Ureter (tissue), 1 donor: ENCODE data around the gene RIMS3. TPM values are rescaled to one million over a fixed set of nuclear protein-coding genes. Genes with fewer than 3 reads are reported as not detected.
"Not testable (repeated sequence)": the region's sequence is repeated elsewhere in the genome, so short reads cannot be mapped to it uniquely, and the experiment has no call there.

Experiments
- DNase-seq: peaks from one replicate; pipeline ENCODE4 v3.0.0-alpha.2; 2020; ENCODE audit warnings: low spot score
- total RNA-seq: library from RNA; stranded (reverse); gene quantifications from one replicate; pipeline ENCODE4 v1.2.4, GENCODE V29; 2023
- donor health status: DM: yes; HTN: yes; CAD: no.

RIMS3 gene
- total RNA-seq = 5.3 TPM

DNA sequence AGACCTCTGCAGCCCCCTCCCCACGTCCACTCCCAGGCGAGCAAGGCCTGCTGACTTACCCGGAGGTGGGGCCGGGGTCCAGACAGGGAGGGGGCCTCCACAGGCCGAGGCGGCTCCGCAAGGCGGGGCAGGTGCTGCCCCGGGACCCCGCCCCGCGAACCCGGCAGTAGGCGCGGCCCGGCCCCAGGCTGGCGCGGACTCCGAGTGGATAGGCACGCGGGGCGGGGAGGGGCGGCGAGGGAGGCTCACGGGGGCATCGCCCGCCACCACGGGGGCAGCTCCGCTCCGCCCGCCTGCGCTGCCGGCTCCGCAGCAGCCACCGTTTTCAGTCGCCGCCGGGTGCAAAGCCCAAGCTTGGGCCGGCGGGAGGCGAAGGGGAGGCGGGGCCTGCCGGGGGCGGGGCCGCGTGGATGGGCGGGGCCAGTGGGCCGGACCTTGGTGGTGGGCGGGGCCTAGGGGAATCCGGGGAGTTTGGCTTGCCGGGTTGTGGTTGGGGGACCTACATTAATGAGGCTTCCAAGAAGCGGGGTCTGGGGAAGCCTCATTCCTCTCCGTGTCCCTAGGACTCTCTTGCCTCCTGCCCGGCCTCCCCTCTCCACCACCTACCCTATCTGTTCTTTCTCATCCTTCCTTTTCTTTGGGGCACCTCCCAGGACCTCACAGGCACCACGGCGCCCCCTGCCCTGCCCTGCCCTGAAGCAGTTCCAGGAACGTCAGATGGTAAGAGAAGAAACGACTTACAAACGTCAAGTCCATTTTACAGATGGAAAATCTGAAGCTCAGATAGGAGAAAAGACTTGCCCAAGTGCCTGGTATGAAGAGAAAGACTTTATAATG is at the start of gene RIMS3:
Gene RIMS3 (minus strand): TSS at position 348 of the 837 bp plus-strand sequence. CDS start 23,757 bp downstream, outside the sequence.
- DNase-seq = peak; percentile 82

DNA sequence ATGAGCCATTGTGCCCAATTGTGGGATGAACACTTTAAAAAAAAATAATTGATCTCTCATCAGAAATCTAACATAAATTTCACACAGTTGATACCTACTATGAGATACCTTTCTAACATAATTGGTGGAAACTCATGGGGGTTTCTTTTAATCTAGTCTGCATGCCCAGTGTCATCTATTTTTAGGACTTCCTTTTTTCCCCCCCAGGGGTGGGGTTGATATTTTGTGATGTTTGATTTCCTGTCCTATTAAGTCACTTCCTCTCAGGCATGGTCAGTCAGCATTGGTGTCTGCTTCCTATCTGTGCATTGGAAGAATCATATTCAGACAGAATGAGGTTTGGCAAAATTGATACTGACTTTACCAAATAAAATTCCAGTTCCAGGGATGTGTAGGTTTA is 47.5 kb upstream of the RIMS3 start:
- DNase-seq = no peak

DNA sequence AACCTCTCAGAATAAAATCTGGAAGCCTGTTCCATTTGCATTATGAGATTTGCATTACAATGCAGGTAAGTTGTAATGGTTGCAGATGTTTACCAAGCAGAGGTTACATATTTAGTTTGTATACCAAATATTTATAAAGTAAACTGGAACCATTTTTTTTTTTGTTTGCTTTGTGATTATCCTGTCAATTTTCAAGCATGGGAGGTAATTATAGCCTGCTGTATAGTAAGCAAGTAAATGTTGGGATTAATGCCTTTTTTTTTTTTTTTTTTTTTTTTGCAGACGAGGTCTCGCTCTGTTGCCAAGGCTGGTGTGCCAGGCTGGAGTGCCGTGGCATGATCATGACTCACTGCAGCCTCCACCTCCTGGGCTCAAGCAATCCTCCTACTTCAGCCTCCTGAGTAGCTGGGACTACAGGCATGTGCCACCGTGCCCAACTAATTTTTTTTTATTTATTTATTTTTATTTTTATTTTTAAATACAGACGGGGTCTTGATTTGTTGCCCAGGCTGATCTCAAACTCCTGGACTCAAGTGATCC is 47.0 kb upstream of the RIMS3 start:
- DNase-seq = no peak

GRCh38 chr1:40711465-40712404 is 46.3 kb upstream of the RIMS3 start:
- DNase-seq = peak; percentile 56

- DNase-seq = no peak
These were observed 45.3 kb upstream of the RIMS3 start for GRCh38 chr1:40710581-40711315.

DNA sequence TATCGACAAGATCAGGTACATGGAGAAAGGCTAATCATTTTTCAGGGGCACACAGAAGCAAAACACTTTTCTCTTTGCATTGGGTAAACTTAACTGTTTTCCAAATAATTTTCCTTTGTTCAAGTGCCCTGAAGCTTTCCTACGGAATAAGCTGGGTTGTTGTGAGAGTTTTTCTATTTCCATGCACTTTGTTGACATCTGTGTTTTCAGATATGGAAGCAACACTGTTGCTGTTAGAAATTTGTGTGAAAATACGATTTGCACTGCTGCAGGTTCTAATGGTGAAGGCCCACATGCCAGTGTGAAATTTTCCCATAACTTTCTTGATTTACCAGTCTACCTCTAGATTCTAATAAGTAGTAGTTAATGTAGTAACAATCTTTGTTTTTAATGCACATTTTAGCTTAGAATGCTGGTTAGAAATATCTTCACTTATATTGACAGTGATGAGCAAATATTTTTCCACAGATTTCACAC is 44.4 kb upstream of the RIMS3 start:
- no peak for DNase-seq

- peak; percentile 84 for DNase-seq
These were observed 43.8 kb upstream of the RIMS3 start for GRCh38 chr1:40709100-40709801.

- DNase-seq = no peak
These were observed 43.2 kb upstream of the RIMS3 start for GRCh38 chr1:40708750-40709099.

- DNase-seq = no peak
These were observed 41.1 kb upstream of the RIMS3 start for GRCh38 chr1:40706626-40707025.

- DNase-seq = no peak
These were observed 39.6 kb upstream of the RIMS3 start for GRCh38 chr1:40704817-40705733.

- no peak for DNase-seq
These were observed 37.8 kb upstream of the RIMS3 start for GRCh38 chr1:40703316-40703715.

DNA sequence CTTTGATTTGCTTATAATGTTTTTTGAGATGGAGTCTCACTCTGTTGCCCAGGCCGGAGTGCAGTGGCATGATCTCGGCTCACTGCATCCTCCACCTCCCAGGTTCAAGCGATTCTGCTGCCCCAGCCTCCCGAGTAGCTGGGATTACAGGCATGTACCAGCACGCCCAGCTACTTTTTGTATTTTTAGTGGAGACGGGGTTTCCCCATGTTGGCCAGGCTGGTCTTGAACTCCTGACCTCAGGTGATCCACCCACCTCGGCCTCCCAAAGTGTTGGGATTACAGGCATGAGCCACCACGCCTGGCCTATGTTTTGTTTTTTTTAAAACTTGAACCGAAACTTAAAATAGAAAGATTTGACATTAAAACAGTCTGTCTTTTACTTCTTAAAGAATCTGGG is 37.3 kb upstream of the RIMS3 start:
- not testable (repeated sequence) for DNase-seq

DNA sequence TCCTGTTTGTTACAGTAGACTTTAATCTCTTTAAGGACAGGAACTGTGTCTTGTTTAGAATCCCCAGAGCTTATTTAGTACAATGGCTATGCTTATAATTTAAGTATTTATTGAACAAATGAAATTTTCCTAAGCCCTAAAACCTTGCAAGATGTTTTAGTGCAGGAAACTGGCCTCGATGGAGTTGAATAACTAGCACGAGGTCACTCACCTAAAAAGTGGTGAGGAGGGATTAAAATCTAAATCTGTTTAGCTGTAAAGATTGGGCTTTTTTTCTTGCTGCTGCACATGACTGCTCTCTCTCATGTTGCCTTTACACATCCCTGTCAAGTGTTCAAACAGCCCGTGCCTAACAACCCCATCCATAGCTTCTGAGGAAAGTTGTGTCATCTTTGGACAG is 36.2 kb upstream of the RIMS3 start:
- DNase-seq = no peak

- DNase-seq = no peak
These were observed 34.3 kb upstream of the RIMS3 start for GRCh38 chr1:40699787-40700186.

DNA sequence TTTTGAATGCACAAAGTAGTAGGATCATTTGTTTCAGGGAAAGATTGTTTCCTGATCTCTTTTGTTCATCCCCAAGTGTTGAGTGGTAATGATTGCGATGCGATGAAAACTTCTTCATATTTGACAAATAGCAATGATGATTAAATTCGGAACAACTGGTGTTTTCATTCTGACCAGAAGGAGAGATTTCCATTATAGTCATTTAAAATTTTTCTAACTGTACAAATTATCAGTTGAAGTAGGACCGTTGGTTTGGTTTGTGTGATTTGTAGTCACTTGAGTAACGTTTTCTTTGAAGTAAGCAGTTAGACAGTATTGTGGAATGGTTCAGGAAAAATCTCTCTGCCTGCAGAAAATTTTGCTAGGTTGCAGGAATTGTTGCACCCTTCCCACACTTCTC is 32.0 kb upstream of the RIMS3 start:
- no peak for DNase-seq

- no peak for DNase-seq
These were observed 30.8 kb upstream of the RIMS3 start for GRCh38 chr1:40696294-40696693.

GRCh38 chr1:40694353-40694874 is 28.9 kb upstream of the RIMS3 start:
- DNase-seq = no peak

DNA sequence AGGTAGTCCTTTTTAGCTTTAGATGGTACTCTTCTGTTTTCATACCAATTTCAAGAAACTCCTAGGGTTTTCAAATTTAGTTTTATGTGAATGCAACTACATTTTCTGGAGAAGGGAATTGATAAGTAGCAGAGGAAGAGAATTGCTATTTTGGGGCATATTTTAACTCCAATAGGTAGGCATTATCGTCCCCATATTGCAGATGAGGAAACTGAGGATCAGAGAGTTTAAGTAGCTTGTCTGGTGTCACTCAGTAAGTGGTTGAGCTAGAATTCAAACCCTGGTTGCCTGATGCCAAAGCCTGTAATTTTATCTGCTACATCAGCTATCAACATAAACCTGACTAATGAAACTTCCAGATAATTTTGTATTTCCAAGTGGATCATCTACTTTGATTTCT is 27.9 kb upstream of the RIMS3 start:
- DNase-seq = no peak

DNA sequence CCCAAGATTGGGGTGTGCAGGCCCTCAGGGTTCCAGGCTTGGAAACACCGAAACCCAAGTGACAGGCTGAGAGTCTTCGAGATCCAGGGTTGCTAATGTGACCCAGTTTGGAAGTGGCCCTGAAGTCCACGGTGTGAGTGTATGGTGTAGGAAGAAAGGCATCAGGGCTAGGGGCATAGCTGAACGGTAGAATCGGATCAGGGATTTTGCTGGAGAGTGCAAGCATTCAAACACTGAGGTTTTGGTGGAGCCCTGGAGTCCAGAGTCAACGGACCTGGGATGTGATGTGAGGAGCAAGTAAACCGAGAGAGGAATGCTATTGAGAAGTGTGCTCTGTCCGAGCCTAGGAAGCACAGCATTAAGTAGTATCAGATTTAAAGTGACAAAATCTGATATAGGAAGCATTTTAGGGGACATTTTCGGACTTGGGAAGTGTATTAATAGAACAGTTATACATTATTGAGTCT is 27.0 kb upstream of the RIMS3 start:
- no peak for DNase-seq
